ENCODE data around the gene AOX1.
"Not testable (repeated sequence)": the region's sequence is repeated elsewhere in the genome, so short reads cannot be mapped to it uniquely, and the experiment has no call there.

- not testable (repeated sequence) for TF ChIP-seq FOXK2 (IDR thresholded peaks at IDR 0.05); BHLHE40 (IDR thresholded peaks at IDR 0.05; ENCODE audit: borderline replicate concordance); ELF4 (IDR thresholded peaks at IDR 0.05); FOXM1 (IDR thresholded peaks at IDR 0.05; ENCODE audit: borderline replicate concordance); SUZ12 (IDR thresholded peaks at IDR 0.05); ARNT (IDR thresholded peaks at IDR 0.05); SP1 (IDR thresholded peaks at IDR 0.05); TARDBP (IDR thresholded peaks at IDR 0.05); LEF1 (IDR thresholded peaks at IDR 0.05; ENCODE audit: borderline replicate concordance)
Observed at GRCh38 chr2:200682407-200682806, 96.6 kb downstream of the AOX1 start.
